Skeletal muscle satellite cell (primary cell): Measurements from ENCODE around the gene TTLL9.

ENCODE experiments used
- H3K27me3 ChIP-seq: 2 replicates; pipeline ENCODE4 v1.7.0; 2013; ENCODE audit warnings: low read length; ENCODE audit not compliant: control insufficient read depth, insufficient read depth
- H3K36me3 ChIP-seq: 2 replicates; pipeline ENCODE4 v1.7.0; 2013; ENCODE audit warnings: mild to moderate bottlenecking, control low read depth, low read length; ENCODE audit not compliant: insufficient read depth
- H3K4me1 ChIP-seq: 2 replicates; pipeline ENCODE4 v1.7.0; 2013; ENCODE audit warnings: low read length; ENCODE audit not compliant: control insufficient read depth, insufficient read depth
- H3K4me2 ChIP-seq: 2 replicates; pipeline ENCODE4 v1.7.0; 2013; ENCODE audit warnings: mild to moderate bottlenecking, low read length
- H3K4me3 ChIP-seq: 2 replicates; pipeline ENCODE4 v1.7.0; 2013; ENCODE audit warnings: low read length
- H3K9ac ChIP-seq: 2 replicates; pipeline ENCODE4 v1.7.0; 2013; ENCODE audit warnings: mild to moderate bottlenecking, low read depth, low read length, moderate library complexity
- H3K9me3 ChIP-seq: replicated peaks from 2 replicates; pipeline ENCODE4 v1.7.0; 2013; ENCODE audit warnings: mild to moderate bottlenecking, control low read depth, low read length

TTLL9 gene

DNA sequence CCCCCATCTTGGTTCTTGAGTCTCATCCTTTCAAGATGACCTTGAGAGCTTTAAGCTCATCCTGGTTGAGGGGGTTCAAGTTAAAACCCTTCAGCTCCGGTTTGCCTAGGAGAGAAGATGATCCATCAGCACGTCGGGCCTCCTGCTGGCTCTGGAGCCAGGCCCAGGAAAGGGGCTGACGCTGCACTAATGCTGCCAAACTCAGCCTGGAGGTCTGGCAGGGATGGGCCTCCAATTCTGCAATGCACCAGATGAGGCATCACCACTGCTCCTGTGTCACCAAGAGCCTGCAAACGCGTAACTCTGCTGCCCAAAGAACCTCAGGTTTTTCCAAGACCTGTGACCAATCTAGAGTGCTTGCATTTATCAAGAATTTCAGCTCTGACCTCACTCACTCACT lies 75.4 kb downstream of the TTLL9 start:
- no peak overlapping the region for H3K4me2 ChIP-seq
- H3K27me3 ChIP-seq = no peaks in the 10 kb centered on the region
- no peak overlapping the region for H3K9ac ChIP-seq
- no peak overlapping the region for H3K4me3 ChIP-seq
- peaks cover 42% of the 10 kb centered on the region for H3K36me3 ChIP-seq
- H3K9me3 ChIP-seq = no peaks in the 10 kb centered on the region
- H3K4me1 ChIP-seq = peaks cover 6% of the 10 kb centered on the region

GRCh38 chr20:31948008-31948407 lies 77.6 kb downstream of the TTLL9 start:
- H3K27me3 ChIP-seq = no peaks in the 10 kb centered on the region
- peaks cover 9% of the 10 kb centered on the region for H3K4me1 ChIP-seq
- H3K4me2 ChIP-seq = no peak overlapping the region
- H3K9ac ChIP-seq = no peak overlapping the region
- peaks cover 42% of the 10 kb centered on the region for H3K36me3 ChIP-seq
- H3K9me3 ChIP-seq = no peaks in the 10 kb centered on the region
- H3K4me3 ChIP-seq = no peak overlapping the region

- peak overlapping the region; percentile 97 for H3K9ac ChIP-seq
- H3K9me3 ChIP-seq = no peaks in the 10 kb centered on the region
- peak overlapping the region; percentile 94 for H3K4me2 ChIP-seq
- H3K27me3 ChIP-seq = peaks cover 4% of the 10 kb centered on the region
- H3K36me3 ChIP-seq = peaks cover 39% of the 10 kb centered on the region
- peaks cover 9% of the 10 kb centered on the region for H3K4me1 ChIP-seq
- H3K4me3 ChIP-seq = peak overlapping the region; percentile 96
These were observed 79.6 kb downstream of the TTLL9 start for GRCh38 chr20:31949877-31950646.

GRCh38 chr20:31951203-31951529 lies 80.7 kb downstream of the TTLL9 start:
- Histone ChIP-seq H3K4me2 (peak overlapping the region; percentile 94), H3K9ac (peak overlapping the region; percentile 97), H3K36me3 (peaks cover 29% of the 10 kb centered on the region), H3K4me3 (peak overlapping the region; percentile 96), H3K4me1 (peaks cover 9% of the 10 kb centered on the region), H3K27me3 (peaks cover 14% of the 10 kb centered on the region), H3K9me3 (no peaks in the 10 kb centered on the region)

- peaks cover 23% of the 10 kb centered on the region for H3K36me3 ChIP-seq
- no peaks in the 10 kb centered on the region for H3K9me3 ChIP-seq
- H3K27me3 ChIP-seq = peaks cover 20% of the 10 kb centered on the region
- H3K9ac ChIP-seq = peak within 1 kb of the TSS; percentile 97
- H3K4me3 ChIP-seq = peak within 1 kb of the TSS; percentile 96
- H3K4me1 ChIP-seq = peaks cover 9% of the 10 kb centered on the region
- peak within 1 kb of the TSS; percentile 94 for H3K4me2 ChIP-seq
These were observed 81.4 kb downstream of the TTLL9 start, which contains the start of gene PDRG1 for GRCh38 chr20:31951530-31952453. PDRG1 (minus strand) TSS chr20:31952046; CDS start chr20:31951961, 85 bp downstream.

DNA sequence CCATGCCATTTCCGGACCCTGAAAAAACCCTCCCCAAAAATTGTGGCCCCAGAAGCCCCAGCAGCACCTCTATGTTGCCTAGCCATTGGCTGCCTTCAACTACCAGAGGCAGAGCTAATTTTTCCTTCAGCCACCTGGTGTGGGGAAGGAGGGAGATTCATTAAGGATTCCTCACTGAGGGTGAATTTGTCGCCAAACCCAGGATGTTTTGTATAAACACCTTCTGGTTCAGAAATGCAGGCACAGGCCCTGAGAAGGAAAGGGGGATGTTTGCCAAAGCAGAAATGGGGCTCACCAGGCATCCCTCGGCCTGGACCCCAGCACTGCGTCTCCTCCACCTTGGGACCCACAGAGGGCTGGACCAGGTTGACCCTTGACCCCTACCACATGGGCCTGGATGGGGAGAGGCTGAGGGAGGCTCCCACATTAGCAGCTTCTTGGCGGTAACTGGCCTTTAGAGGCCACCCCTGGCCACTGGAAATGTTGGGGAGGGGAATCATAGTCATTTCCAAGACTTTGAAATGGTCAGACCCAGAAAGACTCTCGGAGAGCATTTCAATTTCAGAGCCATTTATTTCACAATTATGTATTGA lies 83.2 kb downstream of the TTLL9 start:
- Histone ChIP-seq H3K9me3 (no peaks in the 10 kb centered on the region), H3K4me3 (no peak overlapping the region), H3K9ac (no peak overlapping the region), H3K4me2 (no peak overlapping the region), H3K27me3 (peaks cover 30% of the 10 kb centered on the region), H3K4me1 (peaks cover 9% of the 10 kb centered on the region), H3K36me3 (peaks cover 9% of the 10 kb centered on the region)

- Histone ChIP-seq H3K9me3 (no peaks in the 10 kb centered on the region), H3K4me1 (peaks cover 9% of the 10 kb centered on the region), H3K27me3 (peaks cover 37% of the 10 kb centered on the region), H3K9ac (no peak overlapping the region), H3K36me3 (peaks cover 4% of the 10 kb centered on the region), H3K4me3 (no peak overlapping the region), H3K4me2 (no peak overlapping the region)
These were observed 84.1 kb downstream of the TTLL9 start for GRCh38 chr20:31954500-31954899.

GRCh38 chr20:31956556-31957526 lies 86.4 kb downstream of the TTLL9 start:
- Histone ChIP-seq H3K4me1 (no peaks in the 10 kb centered on the region), H3K4me2 (no peak overlapping the region), H3K36me3 (no peaks in the 10 kb centered on the region), H3K9me3 (no peaks in the 10 kb centered on the region), H3K4me3 (no peak overlapping the region), H3K9ac (no peak overlapping the region), H3K27me3 (peaks cover 60% of the 10 kb centered on the region)

DNA sequence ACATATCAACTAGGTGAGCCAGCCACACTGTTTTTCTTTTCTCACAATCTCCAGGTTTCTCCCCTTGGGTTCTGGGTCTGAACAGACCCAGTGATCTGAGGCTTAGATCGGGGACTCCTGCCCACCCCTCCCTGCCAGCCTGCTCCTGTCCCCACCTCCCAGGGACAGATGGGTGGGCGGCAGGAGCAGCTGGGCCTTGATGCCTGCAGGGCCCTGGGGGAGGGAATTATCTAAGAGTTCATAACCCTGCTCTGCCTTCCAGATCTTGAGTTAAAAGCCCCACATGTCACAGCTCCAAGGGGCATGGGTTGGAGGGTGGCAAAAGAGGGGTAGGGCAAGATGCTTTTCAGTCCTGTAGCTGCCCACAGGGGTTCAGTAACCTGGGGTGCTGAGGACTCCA lies 92.3 kb downstream of the TTLL9 start:
- no peak overlapping the region for H3K4me3 ChIP-seq
- no peaks in the 10 kb centered on the region for H3K9me3 ChIP-seq
- no peak overlapping the region for H3K9ac ChIP-seq
- H3K4me1 ChIP-seq = no peaks in the 10 kb centered on the region
- no peaks in the 10 kb centered on the region for H3K36me3 ChIP-seq
- no peak overlapping the region for H3K4me2 ChIP-seq
- peaks cover 85% of the 10 kb centered on the region for H3K27me3 ChIP-seq

DNA sequence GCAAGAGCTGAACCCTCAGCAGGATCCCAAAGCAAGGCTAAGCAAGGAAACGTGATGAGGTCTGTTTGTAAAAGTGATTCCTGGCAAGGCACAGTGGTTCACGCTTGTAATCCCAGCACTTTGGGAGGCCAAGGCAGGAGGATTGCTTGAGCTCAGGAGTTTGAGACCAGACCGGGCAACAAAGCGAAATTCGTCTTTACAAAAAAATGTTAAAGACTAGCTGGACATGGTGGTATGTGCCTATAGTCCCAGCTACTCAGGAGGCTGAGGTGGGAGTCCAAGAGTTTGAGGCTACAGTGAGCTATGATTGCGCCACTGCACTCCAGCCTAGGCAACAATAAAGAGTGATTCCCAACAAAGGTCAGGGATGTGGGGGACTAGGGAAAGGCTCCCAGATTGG lies 93.5 kb downstream of the TTLL9 start:
- Histone ChIP-seq H3K4me2 (no peak overlapping the region), H3K4me3 (no peak overlapping the region), H3K9me3 (no peaks in the 10 kb centered on the region), H3K4me1 (no peaks in the 10 kb centered on the region), H3K36me3 (no peaks in the 10 kb centered on the region), H3K27me3 (peaks cover 83% of the 10 kb centered on the region), H3K9ac (no peak overlapping the region)
